A673 (cell line): Measurements from ENCODE around the gene C12orf76.

Experiments used
- CTCF ChIP-seq: fragments of 300-800, 200-600 bp; sonication (generic); conservative IDR thresholded peaks from 2 replicates; pipeline ENCODE4 v1.5.1; 2017; ENCODE audit warnings: low read depth, mild to moderate bottlenecking, antibody characterized with exemption, low read length, moderate library complexity, mixed read lengths
- EZH2 ChIP-seq: fragments of 200-600 bp; sonication (generic); IDR thresholded peaks from 2 replicates; pipeline ENCODE4 v1.6.1; 2017; ENCODE audit warnings: borderline replicate concordance, low read depth, mild to moderate bottlenecking, mixed read lengths, antibody characterized with exemption, low read length; ENCODE audit not compliant: poor library complexity, severe bottlenecking

GRCh38 chr12:110068654-110069053 is 20.3 kb upstream of the C12orf76 start:
- no peak for TF ChIP-seq CTCF
- no peak for TF ChIP-seq EZH2
